CD4-positive, alpha-beta T cell treated with Interferon gamma for 1 hour (primary cell): ENCODE results near the gene PPP2R5D.
A peak's percentile ranks its signal among the peaks of the same experiment; 100 is the strongest.
"Not testable (repeated sequence)": the region's sequence is repeated elsewhere in the genome, so short reads cannot be mapped to it uniquely, and the experiment has no call there.

ENCODE experiments used
- DNase-seq: peaks from one replicate; pipeline ENCODE4 v3.0.0-alpha.2; 2020

Gene PPP2R5D

DNA sequence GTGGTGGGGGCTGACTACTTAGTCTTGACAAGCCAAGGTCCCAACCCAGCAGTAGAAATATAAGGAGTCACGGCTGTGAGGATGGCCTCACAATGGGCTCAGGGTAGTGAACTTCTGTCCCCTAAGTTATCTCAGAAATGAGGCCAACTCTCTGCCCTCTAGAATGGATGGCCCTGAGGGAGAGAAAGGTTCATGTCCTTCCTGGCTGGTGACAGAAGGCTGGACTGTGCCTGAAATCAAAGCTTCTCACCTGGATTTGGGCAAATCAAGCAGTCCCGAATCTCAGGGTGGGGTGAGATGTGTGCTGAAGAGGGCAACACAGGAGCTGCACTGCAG is 49.8 kb downstream of the PPP2R5D start:
- no peak for DNase-seq

DNA sequence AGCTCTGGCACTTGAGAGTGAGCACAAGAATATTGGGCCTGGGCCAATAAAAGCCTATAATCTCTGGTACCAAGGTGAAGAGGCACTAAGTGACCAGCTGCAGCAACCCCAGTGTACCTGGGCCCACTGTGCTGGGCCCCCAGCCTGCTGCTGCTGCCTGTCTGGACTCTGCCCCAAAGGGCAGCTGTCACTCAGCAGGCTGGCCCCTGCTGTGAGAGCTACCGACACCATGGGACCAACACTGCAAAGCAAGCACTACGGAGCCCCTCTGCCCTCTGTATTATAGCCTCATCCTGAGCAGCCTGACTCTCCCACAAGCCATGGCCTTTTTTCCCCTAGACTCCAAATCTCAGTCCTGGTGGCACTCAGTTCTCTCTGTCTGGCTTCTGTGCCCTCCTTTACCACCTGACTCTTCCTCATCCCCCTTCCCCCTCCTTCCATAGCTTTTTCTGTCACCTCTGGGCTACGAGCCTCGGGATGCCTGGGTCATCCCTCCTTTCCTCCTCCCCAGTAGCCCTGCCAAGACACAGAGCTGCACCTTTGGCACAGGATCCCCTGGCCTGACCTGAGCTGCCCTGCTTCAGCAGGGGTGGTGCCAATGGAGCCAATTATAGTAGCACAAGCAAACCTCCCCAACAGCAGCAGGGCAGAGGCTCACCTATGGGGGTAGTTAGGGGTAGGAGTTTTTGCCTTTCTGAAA is 51.3 kb downstream of the PPP2R5D start:
- no peak for DNase-seq

DNA sequence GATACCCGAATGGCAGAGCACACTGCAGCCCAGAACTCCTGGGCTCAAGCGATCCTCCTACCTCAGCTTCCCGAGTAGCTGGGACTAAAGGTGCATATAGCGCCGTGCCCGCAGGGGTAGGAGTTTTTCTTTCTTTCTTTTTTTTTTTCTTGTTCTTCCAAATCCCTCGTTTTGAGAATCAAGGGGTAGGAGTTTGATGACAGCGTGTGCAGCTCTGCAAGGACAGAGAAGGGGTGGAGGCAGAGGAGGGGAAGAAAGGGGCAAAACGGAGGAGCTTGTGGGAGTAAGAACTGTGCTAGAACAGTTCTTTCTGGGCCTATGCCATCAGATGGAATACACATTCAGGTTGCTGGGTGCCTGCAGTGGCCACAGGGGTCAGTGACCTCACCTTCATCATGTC is 52.3 kb downstream of the PPP2R5D start:
- no peak for DNase-seq

DNA sequence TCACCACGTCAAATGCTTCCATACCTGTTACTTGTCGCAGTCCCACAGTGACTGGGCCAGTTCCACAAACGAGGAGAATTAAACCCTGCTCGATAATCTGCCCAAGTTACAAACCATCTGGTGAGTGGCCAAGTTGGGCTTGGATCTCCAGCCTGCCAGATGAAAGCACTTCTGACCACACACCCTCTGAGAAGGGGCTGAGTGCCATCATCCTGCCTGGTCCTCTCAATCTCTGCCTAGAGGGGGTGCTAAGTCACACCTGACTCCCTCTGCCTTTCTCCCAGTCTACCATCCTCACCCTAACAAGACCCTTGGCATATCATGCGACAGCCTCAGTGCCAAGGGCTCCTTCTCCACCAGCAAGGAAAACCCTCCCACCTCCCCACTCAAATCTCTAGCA is 52.8 kb downstream of the PPP2R5D start:
- DNase-seq, result no peak

DNA sequence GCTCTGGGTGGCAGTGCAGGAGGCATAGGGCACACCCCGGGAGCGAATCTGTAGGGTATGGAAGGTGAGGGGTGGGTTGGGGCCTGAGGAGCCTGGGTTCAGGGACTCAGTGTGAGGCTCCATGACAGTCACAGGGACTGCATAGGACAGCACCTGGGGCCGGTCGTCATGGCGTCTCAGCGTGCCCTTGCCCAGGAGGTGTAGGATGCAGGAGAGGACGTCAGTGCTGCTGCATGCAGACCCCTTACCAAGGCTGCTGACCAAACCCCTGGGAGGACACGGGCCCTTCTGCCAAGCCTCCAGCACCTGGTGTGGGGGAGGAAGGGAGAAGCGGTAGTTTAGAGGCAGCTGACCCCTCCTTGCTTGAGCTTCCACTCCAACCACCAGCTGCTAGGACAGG is 53.3 kb downstream of the PPP2R5D start:
- no peak for DNase-seq

DNA sequence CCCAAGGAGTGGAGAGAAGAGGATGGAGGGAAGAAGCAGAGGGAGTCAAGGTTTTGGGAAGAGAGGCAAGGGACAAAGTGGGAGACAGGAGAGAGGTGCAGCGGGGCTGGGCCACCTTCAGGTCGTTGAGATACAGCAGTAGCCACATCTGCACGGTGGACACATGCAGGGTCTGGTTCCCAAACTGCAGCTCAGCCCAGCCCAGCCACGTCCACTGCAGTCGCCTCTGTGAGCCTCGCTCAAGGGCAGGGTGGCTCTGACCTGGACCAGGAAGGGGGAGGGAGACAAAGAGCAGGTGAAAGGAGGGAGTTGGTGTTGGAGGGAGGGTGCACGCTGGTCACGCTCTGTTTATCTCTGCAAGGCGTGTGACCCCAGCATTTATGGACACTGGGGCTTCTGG is 54.4 kb downstream of the PPP2R5D start:
- DNase-seq, result no peak

DNA sequence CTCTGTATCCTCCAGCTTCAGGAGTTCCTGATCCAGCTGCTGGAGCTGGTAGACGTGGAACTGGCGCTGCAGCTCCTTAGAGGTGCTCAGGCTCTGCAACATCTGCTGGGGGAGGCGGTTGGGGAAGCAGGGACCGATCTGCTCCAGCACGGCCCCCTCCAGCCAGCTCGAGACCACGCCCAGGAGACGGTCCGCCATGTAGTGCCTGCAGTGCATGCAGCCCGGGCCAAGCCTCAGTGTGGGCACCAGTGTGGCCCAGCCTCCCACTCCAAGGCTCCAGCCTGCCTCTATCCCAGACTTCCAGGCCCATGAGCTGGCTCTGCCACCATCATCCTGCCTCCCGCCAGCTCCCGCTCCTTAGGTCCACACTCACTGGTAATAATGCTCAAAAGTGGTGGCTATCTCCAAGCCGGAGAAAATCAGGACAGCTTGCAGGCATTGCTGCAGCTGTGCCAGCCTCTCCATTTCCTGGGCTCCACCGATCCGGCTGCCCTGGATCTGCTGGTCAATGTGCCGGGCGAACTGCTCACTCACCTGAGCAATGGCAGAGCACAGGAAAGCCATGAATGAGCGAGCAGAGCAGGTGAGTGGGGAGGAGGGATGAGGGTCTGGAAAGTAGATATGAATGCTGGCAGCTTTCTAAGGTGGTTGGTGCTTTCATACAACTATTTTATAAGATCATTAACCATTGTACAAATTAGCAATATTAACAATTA is 56.3 kb downstream of the PPP2R5D start:
- no peak for DNase-seq

DNA sequence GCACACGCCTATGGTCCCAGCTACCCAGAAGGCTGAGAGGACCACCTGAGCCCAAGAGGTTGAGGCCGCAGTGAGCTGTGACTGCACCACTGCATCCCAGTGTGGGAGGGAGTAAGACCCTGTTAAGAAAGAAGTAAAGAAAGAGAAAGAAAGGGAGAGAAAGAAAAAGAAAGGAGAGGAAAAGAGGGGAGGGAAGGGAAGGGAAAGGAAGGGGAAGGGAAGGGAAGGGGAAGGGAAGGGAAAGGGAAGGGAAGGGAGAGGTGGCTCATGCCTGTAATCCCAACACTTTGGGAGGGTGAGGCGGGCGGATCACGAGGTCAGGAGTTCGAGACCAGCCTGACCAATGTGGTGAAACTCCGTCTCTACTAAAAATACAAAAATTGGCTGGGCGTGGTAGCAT is 57.1 kb downstream of the PPP2R5D start:
- not testable (repeated sequence) for DNase-seq

DNA sequence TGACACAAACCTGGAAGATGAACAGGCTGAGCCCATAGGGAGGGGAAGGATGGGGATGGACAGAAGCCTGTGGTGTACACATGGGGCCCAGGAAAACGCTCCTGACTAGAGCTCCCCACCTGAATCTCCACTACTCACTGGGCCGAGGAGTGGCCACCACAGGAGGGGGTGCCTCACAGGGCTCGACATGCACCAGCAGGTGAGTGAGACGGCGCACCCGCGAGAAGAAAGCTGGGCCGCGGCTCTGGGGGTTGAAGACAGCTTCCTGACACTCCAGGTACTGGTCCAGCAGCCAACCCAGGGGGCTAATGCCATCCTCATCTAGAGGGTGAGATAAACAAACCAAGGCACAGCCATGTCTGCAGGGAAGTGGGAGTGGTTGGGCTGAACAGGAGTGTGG is 58.9 kb downstream of the PPP2R5D start:
- no peak for DNase-seq

DNA sequence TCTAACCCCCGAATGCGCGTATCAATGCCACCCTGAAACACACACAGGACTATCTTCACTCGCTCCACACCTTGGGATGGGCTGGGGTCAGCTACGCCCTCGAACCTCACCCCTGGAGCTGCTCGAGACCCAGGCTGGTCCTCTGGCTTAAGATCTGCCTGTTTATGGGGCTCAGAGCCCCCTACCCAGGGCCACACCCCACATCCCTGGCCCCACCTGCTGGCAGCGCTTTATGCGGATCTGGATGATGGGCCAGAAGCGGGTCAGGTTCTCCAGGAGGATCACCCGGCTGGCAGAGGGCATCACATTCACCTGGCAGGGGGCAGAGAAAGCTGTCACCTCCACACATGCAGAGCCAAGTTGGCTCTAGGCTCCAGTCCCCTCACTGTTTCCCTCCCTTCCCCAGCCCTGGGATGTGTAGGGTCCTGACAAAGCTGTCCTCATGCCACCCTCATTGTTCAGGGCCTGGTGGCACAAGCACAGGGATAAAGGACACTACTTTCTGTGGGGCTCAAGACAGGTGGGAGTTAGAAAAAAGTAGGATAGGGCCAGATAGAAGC is 61.1 kb downstream of the PPP2R5D start:
- no peak for DNase-seq

DNA sequence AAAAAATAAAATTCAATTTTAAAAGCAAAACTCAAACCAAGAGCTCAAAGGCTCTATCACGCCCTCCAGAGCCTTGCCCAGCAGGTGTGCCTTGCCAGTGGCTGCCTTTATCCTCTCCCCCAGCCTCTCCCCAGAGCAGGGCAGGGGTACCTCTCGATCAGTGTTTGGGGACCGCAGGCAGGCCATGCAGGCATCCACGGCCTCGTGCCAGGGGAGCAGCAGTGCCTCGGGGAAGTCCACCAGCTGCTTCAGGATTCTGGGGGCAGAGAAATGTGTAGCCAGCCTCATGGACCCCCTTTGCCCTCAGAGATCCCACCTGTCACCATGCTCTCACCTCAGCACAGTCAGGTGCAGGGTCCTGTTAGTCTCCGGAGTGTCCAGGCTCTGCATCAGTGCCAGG is 63.6 kb downstream of the PPP2R5D start:
- DNase-seq, result no peak

DNA sequence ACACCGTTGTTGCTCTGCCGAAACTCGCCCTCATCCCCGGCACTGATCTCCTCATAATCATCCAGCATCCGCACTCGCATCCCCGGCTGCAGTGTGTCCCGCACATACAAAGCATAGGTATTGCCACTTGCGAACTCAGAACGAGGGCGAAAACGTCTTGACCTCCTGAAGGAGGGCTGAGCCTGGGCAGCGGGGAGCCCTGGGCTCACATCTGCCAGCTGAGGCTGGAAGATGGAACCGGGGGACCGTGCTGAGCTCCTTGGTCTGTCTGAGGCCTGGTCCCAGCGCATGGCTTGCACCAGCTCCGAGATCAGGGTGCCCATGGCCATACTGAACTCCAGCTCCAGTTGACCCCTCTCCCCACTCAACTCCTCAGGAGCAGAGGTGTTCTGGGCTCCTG is 66.6 kb downstream of the PPP2R5D start:
- no peak for DNase-seq

DNA sequence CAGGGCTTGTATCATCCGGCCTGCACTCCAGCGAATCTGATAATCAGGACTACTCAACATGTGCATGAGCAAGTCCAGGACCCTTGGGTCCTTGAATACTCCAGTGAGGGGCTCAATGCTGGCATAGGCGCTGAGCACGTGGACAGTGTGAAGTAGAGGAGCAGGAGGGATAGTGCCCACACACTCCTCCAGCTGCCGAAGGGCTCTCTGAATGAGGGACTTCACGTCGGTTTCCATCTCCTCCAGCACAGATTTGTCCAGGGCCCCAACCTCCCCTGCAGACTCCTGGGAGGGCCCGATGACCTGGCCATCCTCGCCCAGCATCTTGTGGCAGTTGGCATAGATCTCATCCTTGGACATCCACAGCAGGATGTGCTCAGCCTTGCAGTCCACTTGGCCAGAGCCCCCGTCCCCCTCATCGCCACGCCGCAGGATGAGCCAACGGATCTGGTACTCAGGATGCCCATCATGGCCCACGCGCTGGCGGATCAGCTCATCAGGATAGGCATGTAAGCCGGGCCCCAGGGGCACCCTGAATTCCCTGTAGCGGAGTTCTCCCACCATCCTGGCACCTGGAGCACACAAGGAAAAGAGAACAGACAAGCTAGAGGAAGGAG is 68.0 kb downstream of the PPP2R5D start:
- DNase-seq, result no peak

DNA sequence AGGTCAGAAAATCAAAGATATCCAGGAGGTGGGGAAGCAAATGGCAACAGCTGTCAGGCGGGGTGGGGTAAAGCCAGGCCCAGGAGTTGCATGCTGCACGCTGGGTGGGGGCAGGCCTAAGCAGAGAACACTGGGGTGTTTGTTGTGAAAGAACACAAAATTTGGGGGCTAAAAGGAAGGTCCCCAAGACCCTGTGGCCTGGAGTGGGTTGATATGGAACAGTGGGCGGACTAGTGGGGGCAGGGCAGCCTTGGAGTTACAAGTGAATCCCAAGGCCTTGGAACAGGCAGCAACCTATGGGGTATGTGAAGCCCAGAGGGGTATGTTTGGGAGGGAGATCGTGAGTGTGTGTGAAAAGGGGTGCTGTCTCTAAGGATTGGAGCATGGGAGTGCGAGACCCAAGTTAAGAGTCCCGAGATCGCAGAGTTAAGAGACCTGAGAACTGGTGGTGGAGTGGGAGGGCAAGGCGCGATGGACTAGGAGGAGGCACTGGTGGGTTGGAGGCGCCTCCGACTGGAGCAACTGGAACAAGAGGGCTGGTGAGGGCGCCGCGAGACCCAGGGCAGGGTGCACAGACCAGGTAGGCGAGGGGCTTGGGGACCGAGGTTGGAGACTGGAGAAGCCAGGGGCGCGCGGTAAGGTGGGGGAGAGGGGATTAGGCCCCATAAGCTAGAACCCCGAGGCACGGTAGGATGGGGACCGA is 68.6 kb downstream of the PPP2R5D start:
- DNase-seq, result no peak

DNA sequence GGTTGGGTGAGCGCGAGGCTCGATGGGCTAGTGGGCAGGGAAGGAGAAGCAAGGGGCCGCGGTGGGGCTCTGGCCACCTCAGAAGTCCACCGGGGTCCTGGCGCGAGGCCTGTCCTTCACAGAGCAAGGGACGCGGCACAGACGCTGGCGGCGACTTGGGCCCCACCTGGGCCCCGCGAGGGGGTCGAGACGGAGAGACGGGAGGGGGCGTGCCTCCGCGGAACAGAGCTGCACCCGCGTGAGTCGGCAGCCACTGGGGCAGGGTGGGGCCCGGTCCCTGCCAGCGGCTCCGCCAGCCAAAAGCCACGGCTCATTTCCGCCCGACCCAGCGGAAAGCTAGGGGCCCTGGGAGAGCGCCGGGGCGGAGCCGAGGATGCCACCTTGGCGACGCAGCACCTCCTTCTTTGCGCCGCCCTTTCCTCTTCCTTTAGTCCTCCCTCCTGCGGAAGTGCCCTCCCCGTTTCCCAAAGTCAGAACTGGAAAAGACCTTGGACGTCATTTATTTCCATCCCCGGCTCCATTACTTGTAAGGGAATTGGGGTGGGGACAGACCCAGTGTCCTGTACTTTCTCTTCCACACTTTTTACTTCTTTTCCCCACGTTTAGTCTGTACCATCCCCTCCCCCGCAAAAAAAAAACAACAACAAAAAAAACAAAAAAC is 69.3 kb downstream of the PPP2R5D start, which contains the start of gene CUL7:
Gene CUL7 (minus strand): TSS at position 307 of the 661 bp plus-strand sequence. CDS start 1,063 bp downstream, outside the sequence.
- peak; percentile 85 for DNase-seq

DNA sequence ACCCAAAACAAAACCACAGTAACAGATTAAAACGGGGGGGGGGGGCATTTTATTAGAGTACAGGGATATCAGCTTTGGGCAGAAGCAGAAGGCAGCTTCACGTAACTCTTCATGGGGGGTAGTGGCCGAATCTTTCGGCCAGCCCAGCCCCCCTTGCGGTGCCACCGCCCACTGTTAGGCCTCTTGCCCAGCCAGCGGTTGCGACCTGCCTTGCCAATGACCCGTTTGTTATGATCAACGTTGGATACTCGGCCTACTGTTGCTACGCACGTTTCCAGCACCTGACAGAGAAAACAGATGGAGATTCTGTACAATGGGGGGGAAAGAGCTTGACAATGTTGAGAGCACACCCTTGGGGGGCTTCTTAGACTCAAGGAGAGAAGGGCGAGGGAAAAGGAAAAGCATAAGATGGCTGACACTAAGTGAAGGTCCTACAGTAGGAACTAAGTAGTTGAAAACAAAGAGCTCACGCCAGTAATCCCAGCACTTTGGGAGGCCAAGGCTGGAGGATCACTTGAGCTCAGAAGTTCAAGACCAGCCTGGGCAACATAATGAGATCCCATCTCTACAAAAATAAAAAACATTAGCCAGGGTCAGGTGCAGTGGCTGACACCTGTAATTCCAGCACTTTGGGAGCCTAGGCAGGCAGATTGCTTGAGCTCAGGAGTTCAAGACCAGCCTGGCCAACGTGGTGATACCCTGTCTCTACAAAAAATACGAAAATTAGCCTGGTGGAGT is 70.0 kb downstream of the PPP2R5D start:
- no peak for DNase-seq

DNA sequence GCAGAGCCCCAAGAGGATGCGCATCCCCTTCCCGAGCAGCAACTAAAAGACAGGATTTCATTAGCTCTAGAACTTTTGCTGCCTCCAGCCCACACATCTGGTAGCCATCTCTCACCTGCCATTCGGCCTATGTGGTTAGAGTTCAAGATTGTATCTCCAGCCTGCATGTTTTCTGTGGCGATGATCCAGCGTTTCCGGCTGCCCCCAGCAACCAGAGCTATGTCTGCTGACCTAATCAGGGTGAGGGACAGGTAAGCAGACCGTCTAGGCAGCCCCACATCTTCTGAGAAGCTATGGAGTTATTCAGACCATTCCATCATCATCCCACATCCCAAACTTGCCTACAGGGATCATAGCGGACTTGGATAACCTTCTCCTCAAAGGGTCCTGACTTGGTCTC is 71.6 kb downstream of the PPP2R5D start:
- DNase-seq, result no peak

DNA sequence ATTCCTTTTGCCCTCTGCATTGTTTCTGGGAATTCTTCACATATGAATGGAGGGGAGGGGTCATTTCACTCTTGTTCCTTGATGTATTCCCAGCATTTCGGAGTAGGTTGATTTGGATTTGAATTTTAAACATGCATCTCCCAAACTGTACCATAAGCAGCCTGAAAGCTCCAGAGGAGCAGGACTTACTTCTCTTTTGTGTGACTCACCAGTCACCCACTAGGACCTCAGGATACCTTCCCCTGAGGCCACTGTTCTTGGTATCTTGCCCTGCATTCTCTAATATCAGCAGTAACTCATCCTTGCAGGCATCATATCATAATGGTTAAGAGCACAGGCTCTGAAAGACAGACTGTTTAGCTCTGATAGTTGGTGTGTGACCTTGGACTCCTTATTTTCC is 74.2 kb downstream of the PPP2R5D start:
- no peak for DNase-seq

DNA sequence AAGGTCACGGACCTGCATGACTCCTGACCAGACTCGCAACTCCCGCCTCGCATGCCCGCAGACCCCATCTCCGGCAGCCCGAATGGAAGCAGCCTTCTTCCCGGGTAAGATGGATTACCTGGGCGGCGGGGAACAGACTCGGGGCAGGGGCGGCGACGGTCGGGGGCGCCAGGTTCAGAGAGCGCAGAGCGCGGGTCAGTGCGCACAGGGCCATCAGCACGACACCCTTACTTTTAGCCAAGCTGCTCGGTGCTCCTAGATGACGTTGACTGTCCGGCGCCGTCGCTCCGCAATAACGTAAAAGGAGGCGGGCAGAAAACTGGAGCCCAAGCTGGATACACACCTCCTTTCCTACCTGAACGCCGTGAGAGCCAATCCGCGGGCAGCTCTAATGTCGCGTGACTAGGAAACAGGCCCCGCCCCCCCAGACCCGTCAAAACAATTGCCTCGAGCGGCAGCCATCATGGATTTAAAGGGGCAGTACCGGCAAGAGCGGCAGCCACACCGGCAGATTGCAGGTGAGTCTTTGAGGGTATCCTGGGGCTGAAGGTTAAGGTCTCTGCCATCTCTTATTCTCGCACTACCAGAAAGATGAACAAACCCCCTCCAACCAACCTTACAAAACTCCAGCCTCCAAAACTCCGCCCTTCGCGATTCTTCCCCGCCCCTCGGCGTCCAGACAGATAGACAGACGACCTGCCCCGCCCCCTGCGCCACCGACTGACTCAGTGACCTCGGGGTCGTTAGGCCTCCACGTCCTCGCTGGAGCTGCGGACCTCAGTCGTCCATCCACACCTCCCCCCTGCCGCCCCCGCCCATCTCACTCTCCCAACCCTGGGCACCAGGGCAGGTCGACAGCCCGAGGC is 75.0 kb downstream of the PPP2R5D start, which contains the start of the genes KLC4 and MRPL2:
Gene KLC4 (plus strand): TSS at position 464 of the 866 bp plus-strand sequence. CDS start 1,705 bp downstream, outside the sequence.
Gene MRPL2 (minus strand): TSS at position 267 of the 866 bp plus-strand sequence. CDS start 53 bp downstream, at position 214.
- DNase-seq, result peak; percentile 98

DNA sequence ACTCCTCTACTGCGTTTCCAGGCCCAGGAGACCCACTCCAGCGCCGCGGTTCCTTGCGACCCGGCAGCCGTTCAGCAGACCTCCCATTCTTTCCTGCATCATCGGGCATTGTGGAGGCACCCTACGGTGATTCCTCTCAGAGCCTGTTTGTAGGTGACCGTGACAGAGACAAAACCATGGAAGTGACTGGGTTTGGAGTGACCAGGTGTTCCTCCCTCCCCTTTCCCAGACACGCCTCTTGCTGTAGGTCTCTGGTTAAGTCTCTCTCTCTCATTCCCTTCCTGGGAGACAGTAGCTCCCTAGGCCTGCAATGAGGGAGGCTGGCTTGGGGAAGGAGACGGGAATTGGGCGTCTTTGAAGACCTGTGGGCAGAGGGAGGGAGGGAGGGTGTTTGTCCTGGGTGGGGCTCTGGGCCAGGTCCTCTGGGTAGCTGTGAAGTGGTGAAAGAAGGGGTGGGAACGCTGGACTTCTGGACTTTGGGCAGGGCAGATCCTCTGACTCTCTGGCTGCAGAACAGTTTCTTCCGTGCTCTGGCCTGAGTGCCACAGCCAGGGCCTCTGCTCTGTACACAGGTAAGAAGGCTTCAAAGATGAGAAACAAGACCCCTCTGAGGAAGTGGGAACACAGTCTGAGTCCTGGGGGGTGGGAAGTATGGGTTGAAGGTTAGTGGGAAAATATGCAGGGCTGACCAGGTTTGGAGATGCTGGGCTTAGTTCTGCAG is 75.8 kb downstream of the PPP2R5D start:
- DNase-seq, result no peak
